Measurements from ENCODE around the gene CRIM1. TPM values are rescaled to one million over a fixed set of nuclear protein-coding genes. Genes with fewer than 3 reads are reported as not detected.

CRIM1 gene
- total and polyA plus RNA-seq, 2 of the 8 experiments (the other 6 are each of a cell fraction or from before 2014, with no cell fraction given) = 9.4 to 28.4 TPM

DNA sequence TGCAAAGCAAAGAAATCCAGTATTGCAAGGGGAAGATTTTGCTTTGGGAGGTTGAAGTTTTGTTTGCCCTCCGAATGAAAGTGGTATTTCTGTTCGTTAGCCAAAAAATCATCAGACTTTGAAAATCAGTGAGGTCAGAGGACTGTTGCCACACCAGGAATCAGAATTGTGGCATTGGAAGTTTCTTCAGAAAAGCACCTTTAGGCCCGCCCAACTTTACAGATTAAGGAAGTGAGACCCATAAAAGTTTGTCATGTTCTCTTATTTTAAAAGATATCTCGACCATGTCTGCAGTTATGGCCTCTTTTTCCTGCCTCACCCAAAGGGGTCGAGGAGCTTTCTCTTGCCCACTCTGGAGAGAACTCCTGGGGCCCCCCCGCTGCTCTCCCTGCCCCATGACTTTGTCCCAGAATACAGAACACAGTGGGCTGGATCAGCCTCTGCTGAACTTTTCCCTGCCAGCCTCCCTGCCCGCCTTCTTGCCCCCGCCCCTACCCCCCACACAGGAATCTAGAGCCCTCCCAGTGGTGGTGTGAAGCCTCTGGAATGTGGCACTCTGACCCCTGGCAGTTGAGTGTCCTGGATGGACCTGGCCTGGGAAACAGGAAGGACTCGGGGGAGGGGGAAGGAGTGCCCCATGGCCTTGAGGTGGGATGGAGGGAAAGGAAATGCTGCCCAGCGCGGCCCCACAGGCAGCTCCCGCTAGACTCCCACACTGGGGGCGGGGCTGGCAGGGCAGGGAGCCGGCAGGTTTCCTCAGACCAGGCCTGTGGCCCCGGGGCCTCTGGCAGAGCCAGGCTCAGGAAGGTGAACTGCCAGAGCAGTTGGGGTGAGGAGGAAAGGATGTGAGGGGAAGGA is 25.3 kb downstream of the CRIM1 start (continued):
- TF ChIP-seq TAF7 (optimal IDR thresholded peaks at IDR 0.05; ENCODE audit: borderline replicate concordance, low read depth, low read length) (peak; percentile 52), RBBP5 (IDR thresholded peaks at IDR 0.05; ENCODE audit: borderline replicate concordance, low read depth, low read length) (no peak; the same call in 1 of the 2 replicates)
